Mammary epithelial cell (primary cell): ENCODE results near the gene LHFPL3.
A peak's percentile ranks its signal among the peaks of the same experiment; 100 is the strongest.

ENCODE experiments used
- CTCF ChIP-seq, 2 donors: IDR thresholded peaks in 1 of 2; conservative IDR thresholded peaks in 1 of 2; 2 replicates each; pipeline ENCODE4 v1.5.1; 2011 to 2012; ENCODE audit warnings: inconsistent platforms in 2 of 2, low read length in 2 of 2, mild to moderate bottlenecking in 2 of 2, control low read depth in 1 of 2, low read depth in 1 of 2; ENCODE audit not compliant: insufficient read depth in 1 of 2; ENCODE audit errors: extremely low read depth in 1 of 2
- EZH2 ChIP-seq: IDR thresholded peaks from 2 replicates; pipeline ENCODE4 v1.6.1; 2012; ENCODE audit warnings: low read length, inconsistent platforms, borderline replicate concordance

DNA sequence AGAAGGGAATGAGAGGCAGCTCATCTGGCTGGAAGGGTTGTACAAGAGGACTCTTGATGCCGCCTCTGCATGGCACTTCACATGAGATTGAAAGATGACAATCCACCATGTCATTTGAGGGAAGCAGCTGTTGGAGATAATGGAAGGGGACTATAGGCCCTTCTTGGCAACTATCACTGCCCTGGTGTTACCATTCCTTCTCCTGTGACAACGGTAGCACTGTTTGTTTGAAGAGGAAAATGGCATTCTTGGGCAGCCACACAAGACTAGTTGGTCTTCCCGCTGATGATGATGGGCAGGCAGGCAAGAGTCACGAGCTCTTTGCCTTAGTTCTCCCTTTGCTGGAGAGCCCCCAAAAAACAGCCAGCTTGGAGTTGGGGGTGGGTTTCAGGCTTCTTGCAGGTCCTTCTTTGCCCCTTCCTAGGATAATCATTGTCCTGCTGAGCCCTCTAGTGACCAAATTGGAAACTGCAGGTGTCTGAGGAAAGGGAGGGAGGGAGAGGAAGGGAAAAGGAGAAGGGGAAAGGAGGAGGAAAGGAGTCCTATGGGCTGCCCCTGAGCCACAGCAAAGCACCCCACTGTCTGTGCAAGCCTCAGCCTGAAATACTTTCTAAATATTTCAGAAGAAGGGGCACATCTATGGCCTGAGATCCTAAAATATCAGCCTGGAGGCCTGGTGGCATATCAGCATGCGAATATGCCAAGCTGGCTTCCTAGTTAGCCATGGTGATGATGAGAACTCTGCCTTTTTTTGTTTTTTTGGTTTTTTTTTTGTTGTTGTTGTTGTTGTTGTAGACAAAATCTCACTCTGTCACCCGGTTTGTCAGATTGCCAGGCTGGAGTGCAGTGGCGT lies 520.0 kb downstream of the LHFPL3 start:
- TF ChIP-seq CTCF (conservative IDR thresholded peaks at IDR 0.05 in 1 of 2, IDR thresholded peaks at IDR 0.05 in 1 of 2; ENCODE audit: extremely low read depth in 1 of 2, insufficient read depth in 1 of 2, low read depth in 1 of 2, low read length in 2 of 2) = peak; percentile 79 to 86
- TF ChIP-seq EZH2 = no peak
